ENCODE results near the gene TYK2. TPM values are rescaled to one million over a fixed set of nuclear protein-coding genes. Genes with fewer than 3 reads are reported as not detected.
A peak's percentile ranks its signal among the peaks of the same experiment; 100 is the strongest.

TYK2 gene
- total RNA-seq, 4 donors from 2014 or later, result 48.2 to 115 (median 64.8) TPM

GRCh38 chr19:10362259-10362658 lies 18.1 kb downstream of the TYK2 start:
- intact Hi-C loops (cut with DNase I; ENCODE audit: low total_unique reads), result loop anchor here (2.0 kb wide), 1 partner anchor 29 kb away; no protein-coding TSS in a partner anchor
- no peak overlapping the region for H3K4me3 ChIP-seq (ENCODE audit: low read depth, poor library complexity, severe bottlenecking)
- DNase-seq (ENCODE audit: low spot score in 2 of 2), result no peak
- no peak for TF ChIP-seq CTCF (IDR thresholded peaks at IDR 0.05)
- no peak for TF ChIP-seq POLR2A (IDR thresholded peaks at IDR 0.05)
- 93 to 95% methylated on average over 12 to 17 of the region's 18 CpGs for WGBS, 2 donors

GRCh38 chr19:10361569-10362011 lies 18.8 kb downstream of the TYK2 start:
- no peak for DNase-seq (ENCODE audit: low spot score in 2 of 2)
- WGBS, 2 donors, result 80 to 85% methylated on average over 14 to 16 of the region's 16 CpGs
- H3K4me3 ChIP-seq (ENCODE audit: low read depth, poor library complexity, severe bottlenecking), result no peak overlapping the region
- TF ChIP-seq CTCF (IDR thresholded peaks at IDR 0.05), result no peak
- no peak for TF ChIP-seq POLR2A (IDR thresholded peaks at IDR 0.05)
- intact Hi-C loops (cut with DNase I; ENCODE audit: low total_unique reads), result loop anchor here (2.0 kb wide), 1 partner anchor 29 kb away; no protein-coding TSS in a partner anchor

- no peak for DNase-seq (ENCODE audit: low spot score in 2 of 2)
- no peak for TF ChIP-seq CTCF (IDR thresholded peaks at IDR 0.05)
- TF ChIP-seq POLR2A (IDR thresholded peaks at IDR 0.05), result no peak
- intact Hi-C loops (cut with DNase I; ENCODE audit: low total_unique reads), result no loop called here
- H3K4me3 ChIP-seq (ENCODE audit: low read depth, poor library complexity, severe bottlenecking), result no peak overlapping the region
- 94 to 95% methylated on average over 12 of the region's 12 CpGs for WGBS, 2 donors
Measured at GRCh38 chr19:10356431-10356830, 23.9 kb downstream of the TYK2 start.

- TF ChIP-seq CTCF (IDR thresholded peaks at IDR 0.05) (no peak), POLR2A (IDR thresholded peaks at IDR 0.05) (no peak)
- intact Hi-C loops (cut with DNase I; ENCODE audit: low total_unique reads), result no loop called here
- no peak overlapping the region for H3K4me3 ChIP-seq (ENCODE audit: low read depth, poor library complexity, severe bottlenecking)
- no peak for DNase-seq (ENCODE audit: low spot score in 2 of 2)
- 85 to 86% methylated on average over 28 to 32 of the region's 32 CpGs for WGBS, 2 donors
Measured at GRCh38 chr19:10353793-10354391, 26.5 kb downstream of the TYK2 start.

GRCh38 chr19:10352764-10353671 lies 27.4 kb downstream of the TYK2 start:
- peak in 1 of 2 donors; percentile 22 for DNase-seq (ENCODE audit: low spot score in 2 of 2)
- WGBS, 2 donors, result 79 to 82% methylated on average over 49 to 63 of the region's 63 CpGs
- intact Hi-C loops (cut with DNase I; ENCODE audit: low total_unique reads), result no loop called here

More at GRCh38 chr19:10352764-10353671, 27.4 kb downstream of the TYK2 start:
- H3K4me3 ChIP-seq (ENCODE audit: low read depth, poor library complexity, severe bottlenecking), result no peak overlapping the region
- no peak for TF ChIP-seq CTCF (IDR thresholded peaks at IDR 0.05)
- TF ChIP-seq POLR2A (IDR thresholded peaks at IDR 0.05), result no peak
